HG02852 (cell line): ENCODE results near the gene COL2A1.
"Not testable (repeated sequence)": the region's sequence is repeated elsewhere in the genome, so short reads cannot be mapped to it uniquely, and the experiment has no call there.

Experiments
- ATAC-seq: cut with Tn5 transposase; IDR thresholded peaks from one replicate; pipeline ENCODE4 v1.9.1; 2021; ENCODE audit warnings: mild to moderate bottlenecking, moderate library complexity; ENCODE audit not compliant: unreplicated experiment

Gene COL2A1

DNA sequence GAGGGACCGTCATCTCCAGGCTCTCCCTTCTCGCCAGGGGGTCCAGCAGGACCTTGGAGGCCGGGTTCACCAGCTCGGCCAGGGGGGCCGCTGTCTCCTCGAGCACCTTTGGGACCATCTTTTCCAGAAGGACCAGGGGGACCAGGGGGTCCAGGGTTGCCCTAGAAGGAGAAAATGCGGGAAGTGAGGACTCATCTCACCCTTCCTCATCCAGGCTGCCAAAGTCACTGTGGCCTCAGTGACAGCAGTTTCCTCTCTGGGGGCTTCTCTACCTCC, 25.7 kb downstream of the COL2A1 start:
- ATAC-seq, result no peak

DNA sequence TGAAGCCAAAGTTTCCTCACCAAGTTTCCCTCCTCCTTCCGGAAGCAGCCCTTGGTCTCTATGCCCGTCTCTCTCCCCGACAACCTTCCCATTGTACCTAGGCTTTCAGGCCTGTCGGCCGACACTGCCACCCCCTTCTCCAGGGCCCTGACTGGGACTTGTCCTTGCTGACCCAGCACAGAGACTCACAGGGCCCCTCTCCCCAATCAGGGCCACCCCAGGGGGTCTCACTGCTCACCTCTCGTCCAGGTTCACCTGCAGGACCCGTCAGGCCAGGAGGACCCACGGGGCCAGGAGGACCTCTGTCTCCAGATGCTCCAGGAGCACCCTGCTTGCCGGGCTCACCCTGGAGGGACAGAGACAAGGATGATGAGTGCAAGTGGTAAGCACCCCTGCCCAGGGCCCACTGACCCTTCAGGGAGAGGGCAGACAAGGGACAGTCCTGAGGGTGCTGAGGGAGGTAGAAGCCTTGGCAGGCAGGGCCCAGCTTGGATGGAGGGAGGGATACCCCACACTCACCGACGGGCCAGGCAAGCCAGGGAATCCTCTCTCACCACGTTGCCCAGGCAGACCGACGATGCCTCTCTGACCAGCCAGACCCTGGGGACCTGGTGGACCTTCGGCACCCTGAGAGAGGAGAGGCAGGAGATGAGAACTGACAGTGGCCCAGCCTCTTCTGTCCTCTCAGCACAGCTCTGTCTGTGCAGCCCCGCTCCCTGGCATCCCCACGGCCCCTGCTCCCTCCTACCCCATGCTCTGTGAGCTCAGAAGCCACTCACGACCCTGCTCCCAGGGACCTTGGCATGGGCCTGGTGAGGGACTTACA, 26.3 kb downstream of the COL2A1 start:
- ATAC-seq, result no peak

DNA sequence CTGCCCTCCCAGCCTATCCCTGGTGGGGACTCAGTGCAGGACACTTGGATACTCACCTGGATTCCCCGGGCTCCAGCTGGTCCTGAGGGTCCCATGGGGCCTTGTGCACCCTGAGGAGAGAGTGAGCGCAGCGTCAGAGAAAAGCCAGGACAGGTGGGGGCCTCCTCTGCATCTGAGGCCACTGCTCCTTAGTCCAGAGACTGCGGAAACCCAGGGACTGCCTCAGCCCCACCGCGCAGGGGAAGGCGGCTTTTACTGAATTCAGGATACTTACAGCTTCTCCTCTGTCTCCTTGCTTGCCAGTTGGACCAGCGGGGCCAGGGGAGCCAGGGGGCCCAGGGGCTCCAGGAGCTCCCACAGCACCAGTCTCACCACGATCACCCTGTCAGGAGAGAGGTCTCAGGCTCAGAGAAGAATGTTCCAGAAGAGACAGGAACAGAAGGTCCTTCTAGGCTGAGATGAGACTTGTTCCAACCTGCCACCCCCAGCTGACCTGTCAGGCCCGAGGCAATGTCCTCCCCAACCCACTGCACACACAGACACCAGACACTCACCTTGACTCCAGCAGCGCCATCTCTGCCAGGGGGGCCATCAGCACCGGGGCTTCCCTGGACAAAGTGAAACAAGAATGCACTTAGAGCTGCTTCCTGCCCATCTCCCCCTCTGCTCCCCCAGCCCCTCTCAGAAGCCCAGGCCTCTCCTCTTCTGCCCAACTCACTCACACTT, 27.1 kb downstream of the COL2A1 start:
- no peak for ATAC-seq

DNA sequence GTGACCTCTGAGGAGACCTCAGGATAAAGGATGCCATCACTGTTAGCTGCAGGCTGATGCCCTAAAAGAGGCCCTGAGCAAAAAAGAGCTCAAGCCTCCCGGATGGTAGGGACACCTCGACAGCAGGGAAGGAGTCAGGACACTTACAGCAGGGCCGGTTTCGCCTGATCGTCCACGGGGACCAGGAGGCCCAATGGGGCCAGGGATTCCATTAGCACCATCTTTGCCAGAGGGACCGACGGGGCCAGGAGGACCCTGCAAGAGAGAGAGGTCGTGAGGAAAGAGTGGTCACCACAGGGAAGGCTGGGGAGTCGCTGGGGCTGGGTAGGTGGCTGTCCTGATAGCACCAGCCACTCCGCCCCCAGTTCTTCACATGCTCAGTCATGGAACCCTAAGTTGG, 28.5 kb downstream of the COL2A1 start:
- no peak for ATAC-seq

DNA sequence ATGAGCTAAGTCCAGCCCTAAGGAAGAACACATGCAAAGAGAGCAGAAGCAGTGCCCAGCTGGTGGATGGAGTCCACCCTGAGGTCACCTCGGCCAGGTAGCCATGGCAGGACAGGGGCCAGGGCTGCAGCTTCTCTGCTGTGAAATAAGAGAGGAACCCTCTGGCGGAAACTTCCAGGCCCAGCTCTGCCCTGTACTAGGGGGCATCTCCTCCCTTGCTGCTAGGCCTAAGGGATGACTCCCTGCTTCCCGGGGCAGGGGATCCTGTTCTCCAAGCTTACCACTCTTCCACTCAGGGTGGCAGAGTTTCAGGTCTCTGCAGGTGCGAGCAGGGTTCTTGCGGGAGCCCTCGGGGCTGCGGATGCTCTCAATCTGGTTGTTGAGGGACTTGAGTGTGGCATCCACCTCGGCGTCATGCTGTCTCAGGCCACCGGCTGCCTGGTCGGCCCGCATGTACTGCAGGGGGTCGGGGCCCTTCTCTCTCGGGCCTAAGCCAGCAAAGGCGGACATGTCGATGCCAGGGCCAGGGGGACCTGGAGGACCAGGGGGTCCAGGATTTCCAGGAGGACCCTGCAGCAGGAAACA, 29.1 kb downstream of the COL2A1 start:
- ATAC-seq, result no peak

DNA sequence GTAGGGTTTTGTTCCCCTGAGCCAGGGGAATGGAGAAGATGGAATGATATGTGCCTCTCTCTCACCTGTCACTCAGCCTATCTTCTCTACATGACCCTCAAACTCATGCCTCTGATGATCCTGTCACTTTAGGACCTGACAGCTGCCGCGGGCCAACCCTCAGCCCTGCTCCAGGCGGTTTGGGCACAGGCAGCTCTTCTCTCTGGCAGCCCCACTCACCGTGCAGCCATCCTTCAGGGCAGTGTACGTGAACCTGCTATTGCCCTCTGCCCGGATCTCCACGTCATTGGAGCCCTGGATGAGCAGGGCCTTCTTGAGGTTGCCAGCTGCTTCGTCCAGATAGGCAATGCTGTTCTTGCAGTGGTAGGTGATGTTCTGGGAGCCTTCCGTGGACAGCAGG, 30.4 kb downstream of the COL2A1 start:
- ATAC-seq, result no peak

DNA sequence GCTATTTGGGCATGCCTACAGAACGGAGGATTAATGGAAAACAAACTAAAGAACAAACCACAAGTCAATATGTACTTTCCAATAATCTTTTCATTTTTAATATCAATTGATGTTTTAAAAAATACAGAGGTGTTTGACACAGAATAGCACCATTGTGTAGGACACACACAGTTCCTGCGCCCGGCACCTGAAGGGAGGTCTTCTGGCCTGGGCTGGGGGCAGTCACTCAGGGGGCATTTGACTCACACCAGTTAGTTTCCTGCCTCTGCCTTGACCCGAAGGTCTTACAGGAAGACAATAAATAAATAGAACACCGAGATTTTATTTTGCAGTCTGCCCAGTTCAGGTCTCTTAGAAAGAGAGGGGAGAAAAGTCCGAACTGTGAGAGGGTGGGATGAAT, 31.4 kb downstream of the COL2A1 start:
- no peak for ATAC-seq

DNA sequence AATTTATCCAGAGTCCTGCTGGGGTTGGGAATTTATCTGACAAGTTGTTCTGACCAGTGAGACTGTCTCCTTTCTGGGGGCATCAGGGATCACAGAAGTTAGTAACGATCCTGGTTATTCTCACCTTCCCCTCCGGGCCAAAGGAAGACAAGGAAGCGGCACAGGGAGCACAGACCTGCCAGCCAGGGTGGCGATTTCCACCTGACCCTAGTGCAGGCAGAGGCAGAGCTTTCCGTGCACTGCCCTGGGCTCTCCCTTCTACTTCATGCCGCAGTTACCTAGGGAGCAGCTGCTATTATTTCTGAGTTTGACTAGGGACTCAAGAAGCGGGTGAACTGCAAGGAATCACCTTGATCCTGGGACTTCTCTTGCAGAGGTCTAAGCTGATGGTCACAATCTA, 33.4 kb downstream of the COL2A1 start:
- no peak for ATAC-seq

DNA sequence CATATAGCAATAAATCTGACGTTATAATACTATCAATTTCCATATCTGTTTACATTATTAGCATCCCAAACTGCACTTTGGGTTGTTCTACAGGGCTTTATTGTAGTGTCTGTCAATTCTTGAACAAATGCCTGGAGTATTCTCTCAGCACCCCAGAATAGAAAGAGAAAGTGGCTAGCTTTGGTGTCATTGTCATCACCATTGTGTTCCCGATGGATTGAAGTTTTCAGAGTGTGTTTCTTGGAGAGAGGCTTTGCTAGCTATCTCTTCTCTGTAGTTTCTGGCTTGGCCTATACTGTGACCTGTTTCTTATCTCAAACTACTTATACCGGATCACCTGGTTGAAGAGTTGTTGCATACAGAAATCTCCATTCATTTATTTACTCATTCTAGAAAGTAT, 34.4 kb downstream of the COL2A1 start:
- ATAC-seq, result no peak

DNA sequence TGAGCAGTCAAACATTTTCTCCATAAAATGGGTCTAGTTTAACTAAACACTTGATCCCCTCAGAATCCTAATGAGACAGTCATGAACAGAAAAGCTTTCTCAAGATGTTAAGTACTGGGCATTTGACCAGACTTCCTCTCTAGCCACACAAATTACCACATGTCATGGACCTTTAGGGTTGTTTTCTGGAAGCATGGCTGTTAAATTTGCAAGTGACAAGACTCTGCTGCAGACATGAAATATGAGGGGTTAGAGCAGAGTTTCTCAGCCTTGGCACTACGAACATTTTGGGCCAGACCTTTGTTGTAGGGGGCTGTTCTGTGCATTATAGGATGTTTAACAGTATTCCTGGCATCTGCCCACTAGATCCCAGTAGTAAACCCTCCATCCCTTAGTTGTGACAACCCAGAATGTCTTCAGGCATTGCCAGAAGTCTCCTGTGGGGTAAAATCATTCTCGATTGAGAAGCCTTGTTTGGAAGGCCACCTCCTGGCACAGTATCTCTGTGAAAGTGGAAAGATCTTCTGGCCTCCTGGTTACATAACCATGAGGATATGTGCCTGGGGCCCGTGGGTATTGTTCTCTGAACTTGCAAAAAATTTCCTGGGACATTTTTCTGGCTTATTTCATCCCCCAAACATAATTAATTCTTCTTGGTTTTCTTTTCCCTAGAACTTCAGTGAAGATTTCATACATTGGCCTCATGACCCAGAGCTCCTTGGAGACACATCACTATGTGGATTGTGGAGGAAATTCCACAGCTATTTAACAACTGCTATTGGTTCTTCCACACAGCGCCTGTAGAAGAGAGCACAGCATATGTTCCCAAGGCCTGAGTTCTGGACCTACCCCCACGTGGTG, 36.6 kb downstream of the COL2A1 start:
- ATAC-seq, result no peak

DNA sequence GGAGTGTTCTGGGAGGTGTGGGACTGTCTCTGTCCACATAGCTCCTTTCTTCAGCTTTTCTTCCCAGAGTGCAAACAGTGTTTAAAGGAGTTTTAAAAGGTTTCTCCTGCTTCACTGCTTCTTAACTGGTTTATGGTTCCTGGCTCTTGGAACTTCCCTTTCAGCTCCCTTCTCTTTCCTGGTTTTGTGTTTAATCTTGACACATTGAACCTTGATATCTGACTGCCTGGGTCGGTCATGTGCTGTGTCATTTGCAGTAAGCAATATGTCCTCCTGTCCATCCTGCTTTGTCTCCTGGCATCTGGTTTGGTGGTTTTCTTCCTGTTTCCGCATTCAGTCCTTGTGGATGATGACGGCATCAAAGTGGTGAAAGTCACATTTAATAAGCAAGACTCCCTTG, 38.7 kb downstream of the COL2A1 start:
- no peak for ATAC-seq

DNA sequence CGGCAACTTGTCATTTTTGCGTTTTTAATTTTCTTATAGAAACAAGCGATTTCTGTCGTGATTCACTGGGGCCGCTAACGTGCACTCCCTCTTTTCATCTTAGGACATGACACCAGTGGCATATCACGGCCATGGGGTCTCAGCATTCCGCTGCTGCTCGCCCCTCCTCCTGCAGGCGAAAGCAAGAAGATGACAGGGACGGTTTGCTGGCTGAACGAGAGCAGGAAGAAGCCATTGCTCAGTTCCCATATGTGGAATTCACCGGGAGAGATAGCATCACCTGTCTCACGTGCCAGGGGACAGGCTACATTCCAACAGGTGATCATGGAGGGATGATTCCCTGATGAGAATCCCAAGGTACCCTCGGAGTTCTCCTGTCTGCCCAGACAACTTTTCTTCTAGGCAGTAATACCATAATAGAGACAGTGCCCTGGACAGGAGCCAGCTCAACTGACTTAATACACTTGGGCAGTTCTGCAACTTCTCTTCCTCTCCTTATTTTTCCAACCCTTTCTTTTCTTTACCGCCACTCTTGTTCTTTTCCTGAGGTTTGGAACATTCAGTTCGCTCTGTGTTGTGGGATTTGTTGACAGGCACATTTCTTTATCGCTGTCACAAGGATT, 40.1 kb downstream of the COL2A1 start:
- no peak for ATAC-seq

DNA sequence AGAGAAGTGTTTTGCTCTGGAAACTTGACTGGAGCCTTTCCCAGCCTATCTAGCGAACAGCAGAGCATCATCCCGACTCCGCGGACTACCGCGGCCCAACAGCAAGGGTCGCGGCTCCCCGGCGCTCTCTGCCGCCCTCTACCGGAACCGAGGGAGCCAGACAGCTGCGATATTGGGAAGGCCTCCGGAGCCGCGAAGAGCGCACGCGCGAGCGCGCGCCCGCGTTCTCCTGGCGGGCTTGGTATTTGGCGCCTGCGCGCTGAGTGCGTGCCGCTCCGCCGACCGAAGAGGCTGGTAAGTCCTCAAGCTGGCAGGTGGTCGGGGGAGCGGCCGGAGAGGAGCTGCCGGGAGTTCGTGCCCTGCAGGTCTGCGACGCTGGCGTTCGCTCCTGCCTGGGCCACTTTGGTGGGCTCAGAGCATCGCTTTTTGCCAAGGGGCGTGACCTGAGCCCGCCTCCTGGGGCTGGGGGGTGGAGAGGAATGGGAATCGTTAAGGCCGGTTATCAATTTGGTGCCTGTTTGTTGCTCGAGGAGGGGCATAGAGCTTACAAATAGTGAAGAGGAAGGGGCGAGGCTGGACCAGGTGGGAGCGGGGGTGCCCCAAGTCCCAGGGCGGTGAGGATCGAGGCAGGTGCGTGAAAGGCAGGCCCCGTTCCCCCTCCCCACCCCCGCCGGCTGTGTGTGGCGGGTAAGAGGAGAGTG, 40.8 kb downstream of the COL2A1 start, which contains the start of gene TMEM106C:
Gene TMEM106C, plus strand, starts transcription at position 257 of the 701 bp plus-strand sequence. CDS start 641 bp downstream, outside the sequence.
- peak; percentile 94 for ATAC-seq

DNA sequence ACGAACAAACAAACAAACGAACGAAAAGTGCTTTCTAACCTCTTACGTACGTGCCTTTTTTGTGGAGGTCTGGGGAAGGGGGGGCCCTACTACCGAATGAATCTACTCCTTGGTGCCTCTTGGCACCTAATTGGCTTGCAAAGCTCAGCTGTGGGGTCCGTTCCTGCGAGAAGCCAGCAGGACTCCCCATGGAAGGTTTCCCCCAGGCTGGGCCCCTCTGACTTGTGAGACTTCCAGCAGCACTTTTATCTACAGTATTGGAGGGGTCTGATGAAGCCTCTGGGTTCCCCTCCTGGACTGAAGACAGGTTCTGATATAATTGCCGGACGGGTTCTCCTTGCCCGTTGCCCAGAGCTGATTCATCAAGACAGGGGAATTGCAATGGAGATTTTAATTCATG, 42.1 kb downstream of the COL2A1 start:
- no peak for ATAC-seq

DNA sequence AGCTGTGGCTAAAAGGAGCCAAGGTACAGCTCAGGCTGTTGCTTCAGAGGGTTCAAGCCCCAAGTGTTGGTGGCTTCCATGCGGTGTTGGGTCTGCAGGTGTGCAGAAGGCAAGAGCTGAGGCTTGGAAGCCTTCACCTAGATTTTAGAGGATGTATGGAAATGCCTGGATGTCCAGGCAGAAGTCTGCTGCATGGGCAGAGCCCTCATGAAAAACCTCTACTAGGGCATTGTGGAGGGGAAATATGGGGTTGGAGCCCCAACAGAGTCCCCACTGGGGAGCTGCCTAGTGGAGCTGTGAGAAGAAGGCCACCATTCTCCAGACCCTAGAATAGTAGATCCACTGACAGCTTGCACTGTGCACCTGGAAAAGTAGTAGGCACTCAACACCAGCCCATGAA, 46.6 kb downstream of the COL2A1 start:
- not testable (repeated sequence) for ATAC-seq

DNA sequence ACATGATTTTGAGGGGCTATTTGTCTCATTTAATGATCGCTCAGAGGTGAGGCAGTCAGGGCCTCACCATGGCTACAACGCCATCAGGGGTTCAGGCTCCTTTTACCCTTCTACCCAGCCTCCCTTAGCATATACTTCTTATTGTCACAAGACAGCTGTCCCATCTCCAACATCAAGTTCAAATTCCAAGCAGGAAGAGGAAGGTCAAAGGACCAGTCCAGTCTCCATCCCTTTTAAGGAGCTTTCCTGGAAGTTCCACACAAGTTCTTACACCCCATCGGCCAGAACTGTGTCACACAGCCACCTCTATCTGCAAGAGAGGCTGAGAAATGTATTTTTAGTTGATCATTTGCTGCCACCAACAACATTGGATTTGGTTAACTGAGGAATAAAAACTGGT, 49.2 kb downstream of the COL2A1 start:
- no peak for ATAC-seq

DNA sequence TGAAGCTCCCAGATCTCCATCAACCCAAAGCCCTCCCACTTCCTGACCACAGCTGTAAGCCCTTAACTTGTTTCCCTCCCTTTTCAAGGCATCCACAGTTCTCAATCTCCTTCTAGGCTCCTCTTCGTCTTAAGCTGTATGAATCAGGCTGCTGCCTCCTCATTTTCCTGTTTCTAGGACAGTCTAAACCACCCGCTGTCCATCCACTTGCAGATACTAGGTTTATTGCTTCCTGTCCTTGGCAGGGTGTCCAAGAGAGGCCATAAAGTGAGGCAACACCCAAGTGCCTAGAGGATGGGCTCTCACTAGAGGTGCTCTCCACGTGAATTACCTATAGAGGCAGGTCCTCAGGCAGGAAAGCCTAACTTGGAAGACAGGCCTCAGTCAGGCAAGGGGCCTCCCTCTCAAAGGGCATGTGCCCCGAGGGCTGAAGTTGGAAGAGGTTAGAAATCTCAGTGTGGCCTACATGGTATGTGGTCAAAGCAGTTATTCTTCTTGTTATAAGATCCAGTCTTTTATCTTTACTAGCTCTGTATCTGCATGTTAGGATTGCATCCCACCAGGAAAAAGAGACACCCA, 49.7 kb downstream of the COL2A1 start:
- ATAC-seq, result no peak

DNA sequence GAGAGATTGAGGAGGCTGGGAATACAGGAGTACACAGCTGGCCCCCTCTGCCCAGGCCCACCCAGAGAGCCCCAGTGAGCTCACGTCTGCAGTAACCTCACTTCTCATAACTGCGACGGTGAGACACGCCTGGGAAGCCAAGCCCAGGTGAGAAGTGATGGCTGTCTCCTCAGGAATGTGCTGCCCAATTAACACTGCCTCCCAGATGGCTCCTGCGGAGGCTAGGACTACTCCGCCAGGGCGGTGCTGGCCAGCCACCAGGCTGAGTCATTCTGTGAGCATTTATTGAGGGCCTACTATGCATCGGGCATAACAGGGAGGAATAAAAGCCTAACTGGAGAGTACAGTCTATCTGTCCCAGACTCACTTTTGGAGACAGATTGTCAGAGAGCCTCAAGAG, 50.2 kb downstream of the COL2A1 start:
- ATAC-seq, result no peak

DNA sequence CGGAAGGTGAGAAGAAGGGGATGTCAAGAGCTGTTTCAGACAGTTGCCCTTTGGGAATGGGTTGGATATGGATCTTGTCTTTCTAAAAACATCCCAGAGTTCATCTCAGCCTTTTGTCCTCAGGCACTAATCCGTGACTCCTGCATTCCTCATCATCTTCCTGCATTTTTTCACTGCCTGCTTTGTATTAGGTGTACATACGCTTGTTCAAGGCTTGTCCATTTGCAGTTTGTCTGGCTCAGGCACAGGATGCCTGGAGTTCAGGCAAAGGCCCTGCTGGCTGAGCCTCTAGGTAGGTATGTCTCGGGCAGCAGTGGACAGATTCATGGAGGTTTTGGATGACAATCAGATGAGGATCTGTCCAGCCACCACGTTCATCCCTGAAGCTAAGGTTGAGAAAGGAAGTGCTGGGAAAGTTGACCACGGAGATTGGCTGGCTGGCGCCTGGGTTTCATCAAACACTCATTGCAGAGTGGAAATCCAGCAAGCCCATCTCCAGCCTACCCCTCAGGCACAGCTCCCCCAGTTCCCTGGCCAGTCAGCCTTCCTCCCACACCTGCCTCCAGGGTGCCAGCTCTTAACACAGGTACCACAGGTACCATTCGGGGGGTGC, 53.3 kb downstream of the COL2A1 start:
- no peak for ATAC-seq
